ENCODE data around the gene EIPR1. TPM values are rescaled to one million over a fixed set of nuclear protein-coding genes. Genes with fewer than 3 reads are reported as not detected.

EIPR1 gene
- total RNA-seq, 1 experiment from 2014 or later, result 33.7 TPM

- DNase-seq (ENCODE audit: low spot score), result no peak
These were observed 200.8 kb downstream of the EIPR1 start for GRCh38 chr2:3176869-3177255.

GRCh38 chr2:3176071-3176868 lies 201.3 kb downstream of the EIPR1 start:
- DNase-seq (ENCODE audit: low spot score), result no peak

- no peak for DNase-seq (ENCODE audit: low spot score)
These were observed 202.1 kb downstream of the EIPR1 start for GRCh38 chr2:3175568-3175955.

DNA sequence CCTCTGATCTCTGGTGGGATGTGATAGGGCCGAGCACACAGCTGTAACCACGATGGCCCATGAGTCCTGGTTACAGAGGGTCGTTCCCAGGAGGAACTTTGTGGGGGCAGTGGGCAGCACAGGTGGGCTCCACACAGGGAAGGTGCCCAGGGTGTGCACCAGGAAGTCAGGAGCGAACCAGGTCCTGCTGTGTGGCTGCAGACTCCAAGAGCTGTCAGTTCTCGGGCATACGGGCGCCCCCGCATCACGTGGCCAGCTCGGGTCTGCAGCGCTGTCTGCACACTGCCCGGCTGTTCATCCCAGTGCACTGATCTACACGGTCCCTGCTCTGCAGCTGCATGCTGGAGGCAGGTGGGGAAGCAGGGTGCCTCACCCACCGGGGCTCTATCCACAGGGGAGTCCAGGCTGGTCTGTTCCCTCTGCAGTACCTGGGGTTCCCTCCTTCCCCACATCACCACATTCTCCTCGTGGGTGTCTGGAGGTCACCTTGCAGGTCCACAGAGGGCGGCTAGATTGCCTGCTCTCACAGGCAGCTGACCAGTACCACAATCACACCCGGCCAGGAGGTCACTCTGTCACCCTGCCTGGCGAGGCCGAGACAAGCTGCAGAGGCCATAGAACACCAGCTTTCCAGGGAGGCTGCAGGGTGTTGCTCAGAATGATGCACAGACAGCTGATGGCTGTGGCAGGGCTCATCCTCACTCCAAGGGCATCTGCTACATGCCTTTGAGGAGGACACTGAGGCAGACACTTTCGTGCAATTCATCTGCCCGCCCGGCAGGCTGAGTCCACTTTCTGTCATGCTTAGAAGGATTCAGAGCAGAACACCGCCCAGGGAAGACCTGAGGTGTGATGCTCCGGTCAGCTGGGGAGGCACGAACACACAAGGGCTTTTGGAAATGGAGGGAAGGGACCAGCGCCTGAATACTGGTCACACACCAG lies 202.7 kb downstream of the EIPR1 start:
- DNase-seq (ENCODE audit: low spot score), result no peak

GRCh38 chr2:3173031-3173430 lies 204.6 kb downstream of the EIPR1 start:
- no peak for DNase-seq (ENCODE audit: low spot score)

DNA sequence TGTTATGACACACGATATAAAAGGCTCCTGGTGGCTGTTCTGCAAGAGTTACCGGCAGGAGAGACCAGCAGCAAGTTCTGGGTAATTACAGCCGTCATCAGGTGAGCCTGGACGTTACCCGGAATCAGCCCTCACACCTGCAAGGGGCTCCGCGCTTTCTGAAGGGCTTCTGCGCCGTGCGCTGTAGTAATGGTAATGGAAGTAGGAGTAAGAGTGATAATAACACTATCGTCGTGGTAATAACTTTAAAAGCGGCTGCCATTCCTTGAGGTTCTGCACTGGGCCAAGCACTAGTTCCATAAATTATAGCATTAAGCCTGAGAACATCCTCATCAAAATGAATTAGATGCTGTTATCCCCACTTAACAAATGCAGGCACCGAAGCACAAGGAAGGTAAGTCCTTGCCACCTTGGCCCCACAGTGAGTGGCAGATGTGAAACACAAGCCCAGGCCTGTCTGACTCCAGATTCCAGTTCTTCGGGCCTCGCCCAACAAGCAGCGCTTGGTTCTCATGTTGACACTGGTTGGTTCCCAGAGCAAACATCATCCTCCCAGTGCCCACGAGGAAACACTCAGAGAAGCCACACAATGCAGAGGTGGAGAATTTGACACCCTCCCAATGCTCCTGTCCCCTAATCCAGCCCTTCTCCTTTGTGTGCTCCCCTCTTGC lies 205.2 kb downstream of the EIPR1 start:
- DNase-seq (ENCODE audit: low spot score), result no peak

DNA sequence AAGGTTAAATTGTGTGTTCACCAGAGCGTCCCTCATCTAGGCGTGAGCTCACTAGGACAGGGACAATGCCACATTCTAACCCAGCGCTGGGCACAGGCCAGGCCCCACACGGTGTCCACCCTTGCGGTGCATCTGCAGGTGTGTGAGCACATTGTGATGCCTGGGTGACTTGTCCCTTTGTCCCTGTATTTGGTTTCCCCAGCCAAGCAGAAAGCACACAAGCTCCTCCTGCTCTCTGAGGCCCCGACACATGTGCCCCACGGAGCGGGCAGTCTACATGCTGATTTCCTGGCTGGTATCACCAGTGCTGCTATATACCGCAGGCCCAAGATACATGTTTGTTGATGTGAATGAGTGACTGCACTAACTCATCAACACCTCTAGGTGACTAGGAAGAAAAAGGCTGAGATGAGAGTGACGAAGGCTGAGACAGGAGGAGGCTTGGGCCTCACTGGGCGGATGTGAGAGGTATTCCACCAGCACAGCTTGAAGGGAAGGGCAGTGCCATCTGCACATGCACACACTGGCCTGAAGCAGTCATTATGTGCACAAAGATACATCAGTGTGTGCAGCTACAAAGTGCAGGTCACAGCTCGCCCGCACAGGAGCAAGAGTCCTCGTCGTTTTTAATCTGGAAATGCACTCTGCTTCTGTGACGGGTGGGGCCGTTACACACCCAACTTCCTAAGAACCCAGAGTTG lies 205.9 kb downstream of the EIPR1 start:
- DNase-seq (ENCODE audit: low spot score), result no peak

DNA sequence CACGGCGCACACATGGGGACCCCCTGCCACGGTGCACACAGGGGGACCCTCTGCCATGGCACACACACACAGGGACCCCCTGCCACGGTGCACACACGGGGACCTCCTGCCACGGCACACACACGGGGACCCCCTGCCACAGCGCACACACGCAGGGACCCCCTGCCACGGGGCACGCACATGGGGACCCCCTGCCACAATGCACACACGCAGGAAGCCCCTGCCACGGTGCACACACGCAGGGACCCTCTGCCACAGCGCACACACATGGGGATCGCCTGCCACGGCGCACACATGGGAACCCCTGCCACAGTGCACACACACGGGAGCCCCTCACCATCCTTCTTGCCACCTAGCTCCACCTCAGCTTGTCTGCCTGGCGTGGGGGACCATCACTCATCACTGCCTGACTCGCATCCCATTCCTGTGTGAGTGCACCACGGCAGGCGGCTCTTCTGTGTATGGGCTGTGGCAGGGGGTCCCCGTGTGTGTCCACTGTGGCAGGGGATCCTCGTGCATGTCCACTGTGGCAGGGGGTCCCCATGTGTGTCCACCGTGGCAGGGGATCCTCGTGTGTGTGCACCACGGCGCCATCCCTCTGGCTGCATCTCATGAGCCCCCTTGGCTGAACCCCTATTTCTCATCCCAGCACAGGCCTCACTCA lies 206.7 kb downstream of the EIPR1 start:
- DNase-seq (ENCODE audit: low spot score), result no peak

DNA sequence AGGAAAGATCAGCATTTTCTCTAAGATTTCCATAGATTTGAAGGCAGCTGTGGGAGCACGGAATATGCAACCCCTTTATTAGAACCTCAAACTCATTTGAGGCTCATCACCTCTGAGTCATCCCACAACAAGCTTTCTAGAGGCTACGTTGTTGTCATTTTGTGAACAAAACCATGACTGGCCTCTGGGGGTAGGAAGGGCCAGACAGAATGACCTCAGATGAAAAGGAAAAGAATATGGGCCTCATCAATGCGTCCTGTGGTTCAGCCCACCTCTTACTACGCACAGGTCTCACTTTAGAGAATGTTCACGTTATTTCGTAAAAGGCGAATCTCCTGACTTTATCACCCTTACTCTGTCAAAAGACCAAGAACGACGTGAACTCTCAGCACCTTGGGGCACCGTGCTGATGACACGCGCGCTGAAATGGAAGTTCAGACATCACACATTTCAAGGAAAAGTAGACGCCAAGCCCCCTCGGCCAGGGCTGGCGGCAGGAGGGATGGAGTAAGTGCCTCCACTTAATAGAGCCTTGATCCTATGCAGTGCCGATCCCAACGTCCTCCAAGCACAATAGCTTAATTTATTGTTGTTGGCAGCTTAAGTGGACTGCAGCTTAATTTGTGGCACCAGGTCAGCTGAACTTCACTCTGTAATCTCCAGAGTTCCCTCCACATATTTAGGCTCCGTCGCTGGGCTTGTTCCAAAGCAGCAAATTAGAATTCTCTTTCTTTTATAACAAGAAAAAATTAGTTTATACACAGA lies 208.3 kb downstream of the EIPR1 start:
- DNase-seq (ENCODE audit: low spot score), result no peak

- no peak for DNase-seq (ENCODE audit: low spot score)
These were observed 209.3 kb downstream of the EIPR1 start for GRCh38 chr2:3168230-3168891.

- DNase-seq (ENCODE audit: low spot score), result no peak
These were observed 214.2 kb downstream of the EIPR1 start for GRCh38 chr2:3163401-3163800.

DNA sequence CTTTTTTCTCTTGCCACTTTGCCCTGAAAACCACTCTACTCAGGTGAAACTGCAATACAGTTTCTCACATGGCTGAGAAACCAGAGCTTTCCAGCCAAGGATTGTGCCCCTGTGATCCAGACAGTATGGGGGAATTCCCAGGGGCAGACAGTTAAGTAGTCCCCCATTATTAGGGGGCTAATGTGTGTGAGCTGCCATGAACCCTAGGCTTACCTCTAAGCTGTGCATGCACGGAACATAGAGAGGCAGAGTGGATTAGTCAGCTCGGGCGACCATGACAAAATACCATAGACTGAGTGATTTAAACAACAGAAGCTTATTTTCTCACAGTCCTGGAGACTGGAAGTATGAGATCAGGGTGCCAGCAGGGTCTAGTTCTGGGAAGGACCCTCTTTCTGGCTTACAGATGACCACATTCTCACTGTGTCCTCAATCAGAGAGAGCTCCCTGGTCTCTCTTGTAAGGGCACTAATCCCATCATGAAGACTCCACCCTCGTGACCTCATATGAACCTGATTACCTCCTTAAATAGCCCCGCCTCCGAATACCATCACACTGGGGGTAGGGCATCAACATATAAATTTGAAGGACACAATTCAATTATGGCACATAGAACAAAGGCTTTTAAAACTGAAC lies 215.1 kb downstream of the EIPR1 start:
- no peak for DNase-seq (ENCODE audit: low spot score)

- DNase-seq (ENCODE audit: low spot score), result no peak
These were observed 216.8 kb downstream of the EIPR1 start for GRCh38 chr2:3160751-3161330.

DNA sequence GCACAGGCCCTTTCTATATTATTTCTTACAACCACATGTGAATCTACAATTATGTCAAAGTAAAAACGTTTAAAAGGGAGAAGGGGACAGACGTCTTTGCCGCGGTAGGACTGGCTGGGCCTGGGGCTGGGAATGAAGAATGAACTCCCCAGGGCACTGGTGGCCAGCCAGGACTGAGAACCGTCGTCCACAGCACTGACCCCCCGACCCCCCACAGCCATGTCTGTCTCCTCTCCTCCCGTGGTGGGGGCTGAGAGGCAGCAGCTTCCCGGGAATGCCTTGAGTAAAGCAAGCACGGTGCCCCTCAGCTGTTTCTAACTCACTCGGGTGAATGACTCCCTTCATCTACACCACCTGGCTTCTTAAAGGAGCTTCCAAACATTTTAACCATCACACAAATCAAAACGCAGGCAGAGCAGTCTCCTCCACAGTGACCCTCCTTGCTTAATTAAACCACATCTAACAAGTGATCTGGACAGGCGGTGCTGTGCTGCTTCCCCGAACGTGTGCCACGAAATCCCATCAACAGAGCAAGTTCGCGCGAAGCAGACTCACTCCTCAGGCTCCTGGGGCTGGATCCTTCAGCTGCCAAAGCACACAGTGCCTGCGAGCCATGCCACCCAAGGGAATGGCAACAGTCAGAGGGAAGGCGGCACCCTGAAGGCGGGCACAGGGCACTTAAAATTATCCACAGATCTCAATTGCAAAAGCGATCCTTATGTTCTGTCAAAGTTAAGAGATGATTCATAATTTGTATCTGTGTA lies 217.7 kb downstream of the EIPR1 start:
- DNase-seq (ENCODE audit: low spot score), result no peak

DNA sequence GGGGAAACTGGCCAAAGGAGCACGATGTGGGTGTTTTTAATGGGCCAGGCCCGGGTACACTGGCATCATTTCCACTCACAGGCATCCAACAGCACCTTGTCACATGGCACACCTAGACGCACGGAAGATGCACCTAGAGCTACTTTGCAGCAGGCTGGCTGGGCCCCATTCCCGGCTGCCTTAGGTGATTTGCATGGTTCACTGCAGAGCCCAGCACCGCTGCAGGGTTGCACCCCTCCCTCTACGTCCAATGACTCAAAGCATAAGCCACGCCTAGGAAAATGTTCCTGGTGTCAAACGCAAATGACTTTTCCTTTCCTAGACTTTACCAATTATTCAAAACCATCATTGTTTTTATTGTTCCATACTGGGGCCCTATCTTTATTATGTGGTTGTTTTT lies 222.9 kb downstream of the EIPR1 start:
- DNase-seq (ENCODE audit: low spot score), result no peak

DNA sequence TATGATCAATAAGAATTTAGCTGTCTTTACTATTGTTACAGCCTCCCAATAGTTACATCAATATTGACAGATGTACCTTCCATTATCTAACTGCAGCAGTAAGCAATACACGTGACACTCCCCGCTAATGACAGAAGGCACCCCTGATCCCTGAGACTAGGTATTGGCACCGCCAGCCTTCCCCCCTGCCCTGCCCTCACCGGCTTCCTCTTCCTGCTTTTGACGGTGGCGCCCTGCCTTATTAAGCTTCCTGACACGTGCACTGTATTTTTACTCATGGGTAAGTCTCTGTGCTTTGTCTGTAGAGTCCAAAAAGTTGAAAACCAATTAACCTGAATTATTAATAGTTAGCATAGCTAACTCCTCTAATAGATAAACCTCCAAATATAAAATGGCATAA lies 223.5 kb downstream of the EIPR1 start:
- DNase-seq (ENCODE audit: low spot score), result no peak

- DNase-seq (ENCODE audit: low spot score), result no peak
These were observed 226.3 kb downstream of the EIPR1 start for GRCh38 chr2:3151153-3151918.
